Astrocyte (in vitro differentiated cells and primary cell): Measurements from ENCODE around the gene PRDX5. TPM values are rescaled to one million over a fixed set of nuclear protein-coding genes. Genes with fewer than 3 reads are reported as not detected.

ENCODE experiments used
- DNase-seq: peaks from one replicate; pipeline ENCODE4 v3.0.0-alpha.2; 2010; ENCODE audit warnings: low read depth
- FAIRE-seq: peaks from 2 replicates; lab custom pipeline; 2011; peaks lifted over from hg19 to GRCh38; lab: Jason Lieb, UNC
- H2AFZ ChIP-seq: 2 replicates; pipeline ENCODE4 v1.6.0; 2012; ENCODE audit warnings: low read depth, low read length, inconsistent platforms
- H3K27ac ChIP-seq: 2 replicates; pipeline ENCODE4 v1.5.1; 2011; ENCODE audit warnings: low read depth, low read length, inconsistent platforms
- H3K27me3 ChIP-seq: 2 replicates; pipeline ENCODE4 v1.6.0; 2011; ENCODE audit warnings: low read length, inconsistent platforms; ENCODE audit not compliant: insufficient read depth
- H3K36me3 ChIP-seq: 2 replicates; pipeline ENCODE4 v1.5.1; 2011; ENCODE audit warnings: low read length, inconsistent platforms; ENCODE audit not compliant: insufficient read depth
- H3K4me1 ChIP-seq: 2 replicates; pipeline ENCODE4 v1.5.1; 2011; ENCODE audit warnings: low read length, inconsistent platforms; ENCODE audit not compliant: insufficient read depth
- H3K4me2 ChIP-seq: 2 replicates; pipeline ENCODE4 v1.6.0; 2012; ENCODE audit warnings: low read length, inconsistent platforms
- H3K4me3 ChIP-seq: 2 replicates; pipeline ENCODE4 v1.5.1; 2011; ENCODE audit warnings: low read depth, mild to moderate bottlenecking, low read length, inconsistent platforms; ENCODE audit not compliant: insufficient read depth
- H3K79me2 ChIP-seq: 2 replicates; pipeline ENCODE4 v1.6.0; 2012; ENCODE audit warnings: mild to moderate bottlenecking, low read length, inconsistent platforms; ENCODE audit not compliant: insufficient read depth
- H3K9ac ChIP-seq: 2 replicates; pipeline ENCODE4 v1.6.0; 2012; ENCODE audit warnings: mild to moderate bottlenecking, low read length, inconsistent platforms
- H3K9me3 ChIP-seq: 2 replicates; pipeline ENCODE4 v1.5.1; 2012; ENCODE audit warnings: low read depth, mild to moderate bottlenecking, low read length, inconsistent platforms; ENCODE audit not compliant: insufficient read depth
- H4K20me1 ChIP-seq: 2 replicates; pipeline ENCODE4 v1.6.0; 2012; ENCODE audit warnings: low read length, inconsistent platforms; ENCODE audit not compliant: insufficient read depth
- H3K27ac Mint-ChIP-seq: one replicate; pipeline ENCODE4 v1.8.0; 2021; ENCODE audit warnings: mild to moderate bottlenecking, mixed read lengths; ENCODE audit not compliant: unreplicated experiment
- H3K27me3 Mint-ChIP-seq: one replicate; pipeline ENCODE4 v1.8.0; 2021; ENCODE audit warnings: low read depth, mixed read lengths; ENCODE audit not compliant: unreplicated experiment
- H3K36me3 Mint-ChIP-seq: one replicate; pipeline ENCODE4 v1.8.0; 2021; ENCODE audit warnings: low read depth, mixed read lengths; ENCODE audit not compliant: unreplicated experiment
- H3K4me1 Mint-ChIP-seq: one replicate; pipeline ENCODE4 v1.8.0; 2021; ENCODE audit warnings: low read depth, mixed read lengths; ENCODE audit not compliant: unreplicated experiment
- H3K4me3 Mint-ChIP-seq: one replicate; pipeline ENCODE4 v1.8.0; 2021; ENCODE audit warnings: mild to moderate bottlenecking, moderate library complexity, mixed read lengths; ENCODE audit not compliant: unreplicated experiment
- H3K9me3 Mint-ChIP-seq: one replicate; pipeline ENCODE4 v1.8.0; 2021; ENCODE audit warnings: mild to moderate bottlenecking, mixed read lengths; ENCODE audit not compliant: unreplicated experiment
- CTCF ChIP-seq: IDR thresholded peaks from 2 replicates; pipeline ENCODE4 v1.5.1; 2011; ENCODE audit warnings: low read depth, mild to moderate bottlenecking, inconsistent platforms, low read length, moderate library complexity; ENCODE audit not compliant: insufficient read depth
- EZH2 ChIP-seq: IDR thresholded peaks from 2 replicates; pipeline ENCODE4 v1.6.1; 2012; ENCODE audit warnings: mild to moderate bottlenecking, low read length, inconsistent platforms; ENCODE audit not compliant: insufficient read depth
- total RNA-seq: library from RNA; stranded (reverse); gene quantifications from 2 replicates; pipeline ENCODE4 v1.2.1, GENCODE V29; 2021

The PRDX5 gene
- total RNA-seq, 1 donor from 2014 or later, result 243 TPM

DNA sequence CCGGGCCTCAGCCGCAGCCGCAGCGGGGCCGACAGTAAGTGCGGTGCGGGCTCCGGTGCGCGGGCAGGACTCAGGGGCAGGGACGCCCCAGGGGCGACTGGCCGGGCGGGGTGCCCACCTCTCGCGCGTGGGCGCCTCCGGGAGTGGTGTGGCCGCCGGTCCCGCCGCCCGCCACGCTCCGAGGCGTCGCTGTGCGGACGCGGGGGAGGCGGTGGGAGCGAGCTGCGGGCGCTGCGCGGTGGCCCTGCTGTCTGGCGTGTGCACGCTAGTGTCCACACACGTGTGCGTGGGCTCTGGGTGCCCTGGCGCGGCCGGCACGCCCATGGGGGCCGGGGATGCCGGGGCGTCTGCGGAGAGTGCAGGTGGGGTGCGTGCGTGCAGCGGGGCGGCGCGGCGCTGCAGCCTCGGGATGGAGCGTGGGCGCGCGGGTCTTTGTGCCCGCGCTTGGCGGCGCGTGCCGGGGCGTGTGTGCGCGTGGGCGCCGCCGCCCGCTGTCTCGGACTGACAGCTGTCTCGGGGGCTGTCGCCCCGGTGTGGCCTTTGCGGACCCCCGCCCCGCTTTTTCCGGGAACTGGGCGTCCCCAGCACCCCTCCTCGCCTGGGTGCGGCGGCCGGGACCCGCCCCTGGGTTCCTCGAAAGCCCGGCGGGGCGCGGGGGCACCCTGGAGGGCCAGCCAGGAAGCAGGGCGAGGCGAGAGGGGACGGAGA is 26.0 kb upstream of the PRDX5 start:
- H3K27ac ChIP-seq, result no peak overlapping the region
- H3K9me3 Mint-ChIP-seq, result no peaks in the 10 kb centered on the region
- H3K4me3 ChIP-seq, result peak overlapping the region; percentile 17
- TF ChIP-seq EZH2 (peak; percentile 97), CTCF (no peak)
- H3K36me3 Mint-ChIP-seq, result peaks cover 4% of the 10 kb centered on the region
- no peak overlapping the region for H2AFZ ChIP-seq
- H3K27ac Mint-ChIP-seq, result no peak overlapping the region
- H4K20me1 ChIP-seq, result peaks cover 31% of the 10 kb centered on the region
- FAIRE-seq (no peak), DNase-seq (no peak)
- H3K9me3 ChIP-seq, result no peaks in the 10 kb centered on the region
- peaks cover 10% of the 10 kb centered on the region for H3K4me1 Mint-ChIP-seq
- H3K27me3 ChIP-seq, result peaks cover 56% of the 10 kb centered on the region
- no peaks in the 10 kb centered on the region for H3K79me2 ChIP-seq
- peak overlapping the region; percentile 72 for H3K4me2 ChIP-seq
- H3K27me3 Mint-ChIP-seq, result peaks cover 46% of the 10 kb centered on the region
- H3K9ac ChIP-seq, result no peak overlapping the region
- no peaks in the 10 kb centered on the region for H3K36me3 ChIP-seq
- no peak overlapping the region for H3K4me3 Mint-ChIP-seq
- H3K4me1 ChIP-seq, result peaks cover 3% of the 10 kb centered on the region

DNA sequence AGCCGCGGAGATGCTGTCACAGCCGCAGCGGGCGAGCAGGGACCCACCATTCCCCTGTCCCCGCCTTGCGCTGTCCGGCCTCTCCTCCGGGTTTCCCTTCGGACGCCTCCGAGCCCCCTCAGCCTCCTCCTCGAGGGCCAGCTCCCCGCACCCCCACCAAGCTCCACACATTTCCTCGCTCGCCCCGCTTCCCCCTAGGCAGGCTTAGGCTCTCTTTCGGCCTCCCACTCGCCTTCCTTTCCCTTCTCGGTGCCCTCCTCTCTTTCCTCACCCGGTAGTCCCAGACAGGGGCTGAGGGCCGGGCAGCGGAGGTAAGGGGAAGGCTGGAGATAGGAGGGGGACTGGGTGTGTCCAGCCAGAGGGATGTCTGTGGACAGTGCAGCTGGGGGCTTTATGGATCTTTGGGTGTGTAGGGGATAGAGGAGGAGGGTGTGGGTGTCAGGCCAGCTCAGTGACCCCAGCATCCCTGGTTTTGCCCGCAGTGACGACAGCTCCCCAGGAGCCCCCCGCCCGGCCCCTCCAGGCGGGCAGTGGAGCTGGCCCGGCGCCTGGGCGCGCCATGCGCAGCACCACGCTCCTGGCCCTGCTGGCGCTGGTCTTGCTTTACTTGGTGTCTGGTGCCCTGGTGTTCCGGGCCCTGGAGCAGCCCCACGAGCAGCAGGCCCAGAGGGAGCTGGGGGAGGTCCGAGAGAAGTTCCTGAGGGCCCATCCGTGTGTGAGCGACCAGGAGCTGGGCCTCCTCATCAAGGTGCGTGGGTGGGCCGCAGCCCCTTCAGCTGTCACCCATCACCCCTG is 25.3 kb upstream of the PRDX5 start:
- Histone ChIP-seq H3K4me1 (peaks cover 3% of the 10 kb centered on the region), H3K4me3 (no peak overlapping the region), H3K27ac (no peak overlapping the region), H3K79me2 (no peaks in the 10 kb centered on the region), H4K20me1 (peaks cover 31% of the 10 kb centered on the region), H3K9me3 (no peaks in the 10 kb centered on the region), H3K4me2 (peak overlapping the region; percentile 72), H2AFZ (no peak overlapping the region), H3K27me3 (peaks cover 64% of the 10 kb centered on the region), H3K9ac (no peak overlapping the region), H3K36me3 (no peaks in the 10 kb centered on the region)
- Mint-ChIP-seq H3K9me3 (no peaks in the 10 kb centered on the region), H3K4me1 (peaks cover 10% of the 10 kb centered on the region), H3K36me3 (peaks cover 4% of the 10 kb centered on the region), H3K4me3 (peak overlapping the region; percentile 45), H3K27ac (no peak overlapping the region), H3K27me3 (peaks cover 53% of the 10 kb centered on the region)
- DNase-seq, result no peak
- FAIRE-seq, result no peak
- peak; percentile 88 for TF ChIP-seq EZH2
- no peak for TF ChIP-seq CTCF
